ENCODE results near the gene SGMS1. TPM values are rescaled to one million over a fixed set of nuclear protein-coding genes. Genes with fewer than 3 reads are reported as not detected.
A peak's percentile ranks its signal among the peaks of the same experiment; 100 is the strongest.

The SGMS1 gene
- total RNA-seq, 2 experiments from 2014 or later: 24.8 to 25.2 TPM

DNA sequence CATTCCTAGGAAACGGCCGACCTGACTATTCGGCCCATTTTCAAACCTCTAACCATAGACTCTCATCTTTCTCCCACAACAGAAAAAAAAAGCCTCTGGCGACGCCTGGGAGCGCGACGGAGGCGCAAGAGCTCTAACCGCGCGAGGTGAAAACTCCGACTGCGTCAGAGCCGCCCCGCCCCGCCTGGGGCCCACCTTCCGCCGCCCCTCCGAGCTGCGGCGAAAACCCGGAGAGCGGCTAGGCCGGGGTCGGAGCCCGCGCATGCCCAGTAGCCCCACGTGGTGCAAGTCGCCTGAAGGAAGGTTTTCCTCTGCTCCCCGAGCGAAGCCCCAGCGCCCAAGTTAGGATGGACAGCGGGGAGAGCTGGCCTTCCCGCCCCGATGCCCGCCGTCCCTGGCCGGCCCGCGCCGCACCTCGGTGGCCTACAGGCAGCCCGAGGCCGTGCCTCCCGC is 683 bp upstream of the SGMS1 start:
- no peaks in the 10 kb centered on the region for H3K9me3 Mint-ChIP-seq
- TF ChIP-seq, protein P1, sequence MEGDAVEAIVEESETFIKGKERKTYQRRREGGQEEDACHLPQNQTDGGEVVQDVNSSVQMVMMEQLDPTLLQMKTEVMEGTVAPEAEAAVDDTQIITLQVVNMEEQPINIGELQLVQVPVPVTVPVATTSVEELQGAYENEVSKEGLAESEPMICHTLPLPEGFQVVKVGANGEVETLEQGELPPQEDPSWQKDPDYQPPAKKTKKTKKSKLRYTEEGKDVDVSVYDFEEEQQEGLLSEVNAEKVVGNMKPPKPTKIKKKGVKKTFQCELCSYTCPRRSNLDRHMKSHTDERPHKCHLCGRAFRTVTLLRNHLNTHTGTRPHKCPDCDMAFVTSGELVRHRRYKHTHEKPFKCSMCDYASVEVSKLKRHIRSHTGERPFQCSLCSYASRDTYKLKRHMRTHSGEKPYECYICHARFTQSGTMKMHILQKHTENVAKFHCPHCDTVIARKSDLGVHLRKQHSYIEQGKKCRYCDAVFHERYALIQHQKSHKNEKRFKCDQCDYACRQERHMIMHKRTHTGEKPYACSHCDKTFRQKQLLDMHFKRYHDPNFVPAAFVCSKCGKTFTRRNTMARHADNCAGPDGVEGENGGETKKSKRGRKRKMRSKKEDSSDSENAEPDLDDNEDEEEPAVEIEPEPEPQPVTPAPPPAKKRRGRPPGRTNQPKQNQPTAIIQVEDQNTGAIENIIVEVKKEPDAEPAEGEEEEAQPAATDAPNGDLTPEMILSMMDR (IDR thresholded peaks at IDR 0.05): no peak
- H3K4me3 ChIP-seq (ENCODE audit: low read length): peak overlapping the region; percentile 71
- peaks cover 28% of the 10 kb centered on the region for H3K36me3 Mint-ChIP-seq (ENCODE audit: low read depth)
- no peaks in the 10 kb centered on the region for H3K9me3 ChIP-seq (ENCODE audit: control insufficient read depth in 1 of 2, insufficient read depth in 1 of 2, low read length in 2 of 2)
- peak overlapping the region; percentile 98 for H3K27ac ChIP-seq (ENCODE audit: low read depth in 1 of 2, low read length in 2 of 2)
- H3K4me1 ChIP-seq (ENCODE audit: insufficient read depth, low read length): peaks cover 36% of the 10 kb centered on the region
- ChIA-PET CTCF (interaction anchor here (0.6 kb wide), 1 partner anchor 208 kb away, joined by 4 read pairs; no protein-coding TSS in a partner anchor), POLR2A (interaction anchor here (0.8 to 5.2 kb wide), 22 partner anchors 9 to 1086 kb away, joined by 3 to 100 read pairs (median 5); partner anchors contain the start of genes ASAH2B, CSTF2T, ERCC6 and PARG)
- intact Hi-C loops (cut with DNase I, micrococcal nuclease): loop anchor here (2.0 to 10.0 kb wide), 7 partner anchors 62 to 1090 kb away; partner anchors contain the start of genes CSTF2T (in 1 of the 2), ERCC6 (in 1 of the 2) and WASHC2A (in 1 of the 2)
- peaks cover 41% of the 10 kb centered on the region for H3K4me1 Mint-ChIP-seq (ENCODE audit: low read depth)
- peak overlapping the region; percentile 93 for H3K4me3 Mint-ChIP-seq
- peak overlapping the region; percentile 97 for H3K27ac Mint-ChIP-seq
- no peaks in the 10 kb centered on the region for H3K27me3 Mint-ChIP-seq
- ATAC-seq (ENCODE audit: poor library complexity) (peak; percentile 69), DNase-seq (peak; percentile 93 to 98 (median 96))
- H3K27me3 ChIP-seq (ENCODE audit: control insufficient read depth in 1 of 2, insufficient read depth in 2 of 2, low read length in 2 of 2): no peaks in the 10 kb centered on the region
- H3K36me3 ChIP-seq (ENCODE audit: insufficient read depth, low read length): no peaks in the 10 kb centered on the region

DNA sequence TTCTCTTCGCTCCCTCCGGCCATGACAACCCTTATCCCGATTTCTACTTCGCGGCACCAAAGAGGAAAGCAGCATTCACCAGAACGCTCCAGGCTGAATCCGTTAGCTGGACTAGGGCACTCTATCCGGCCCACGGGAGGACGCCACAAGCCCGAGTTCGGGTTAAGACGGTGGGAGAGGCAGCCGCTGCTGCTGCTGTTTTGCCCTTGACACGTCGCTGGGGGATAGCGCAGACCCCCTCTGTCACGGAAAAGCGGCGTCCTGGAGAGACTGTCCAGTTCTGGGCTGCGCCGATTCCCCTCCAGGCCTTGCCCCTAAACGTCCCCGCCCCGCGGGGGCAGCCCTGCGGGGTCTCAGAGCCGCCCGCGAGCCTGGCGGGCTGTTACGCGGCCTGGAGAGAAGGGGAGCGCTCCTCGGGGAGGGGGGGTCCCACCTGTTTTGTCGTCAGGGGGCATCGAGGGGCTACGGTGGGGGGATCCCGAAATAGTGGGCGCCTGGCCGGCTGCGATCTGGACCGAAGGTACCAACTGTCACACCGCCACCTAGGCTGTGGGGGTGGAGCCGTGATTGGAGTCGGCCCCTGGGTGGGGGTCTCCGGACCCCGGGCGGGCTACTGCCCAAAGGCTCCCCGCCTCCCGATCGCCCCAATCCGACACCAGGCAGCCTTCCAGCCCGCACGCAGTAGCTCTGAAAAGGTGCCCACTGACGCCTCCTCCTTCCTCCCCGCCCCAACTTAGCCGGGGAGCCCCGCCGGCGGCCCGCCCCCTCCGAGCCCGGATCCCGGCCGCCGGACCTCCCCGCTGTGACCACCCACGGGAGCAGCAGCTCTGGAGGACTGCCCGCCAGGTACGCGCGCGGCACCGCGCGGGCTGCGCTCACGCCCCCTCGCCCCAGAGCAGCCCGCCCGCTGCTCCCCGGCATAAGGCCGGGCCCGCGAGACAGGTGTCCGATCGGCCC is 772 bp downstream of the SGMS1 start:
- Mint-ChIP-seq H3K4me1 (ENCODE audit: low read depth) (peaks cover 56% of the 10 kb centered on the region), H3K27me3 (no peaks in the 10 kb centered on the region), H3K36me3 (ENCODE audit: low read depth) (peaks cover 28% of the 10 kb centered on the region), H3K27ac (peak overlapping the region; percentile 97), H3K9me3 (no peaks in the 10 kb centered on the region), H3K4me3 (peak overlapping the region; percentile 93)
- ATAC-seq (ENCODE audit: poor library complexity) (peak; percentile 2), DNase-seq (peak in 13 of 14 experiments; percentile 21 to 72 (median 36))
- POLR2A ChIA-PET: interaction anchor here (0.9 to 5.2 kb wide), 18 partner anchors 9 to 1077 kb away, joined by 3 to 100 read pairs (median 5); partner anchors contain the start of genes ASAH2B and CSTF2T
- no peaks in the 10 kb centered on the region for H3K36me3 ChIP-seq (ENCODE audit: insufficient read depth, low read length)
- H3K27ac ChIP-seq (ENCODE audit: low read depth in 1 of 2, low read length in 2 of 2): peak overlapping the region; percentile 88 to 98
- H3K4me3 ChIP-seq (ENCODE audit: low read length): peak overlapping the region; percentile 71
- intact Hi-C loops (cut with DNase I, micrococcal nuclease): loop anchor here (5.0 to 10.0 kb wide), 6 partner anchors 61 to 1088 kb away; partner anchors contain the start of genes CSTF2T (in 1 of the 2), ERCC6 (in 1 of the 2) and WASHC2A (in 1 of the 2)
- CTCF ChIA-PET: interaction anchor here (2.0 kb wide), 1 partner anchor 70 kb away, joined by 7 read pairs; no protein-coding TSS in a partner anchor
- TF ChIP-seq, protein P1 (IDR thresholded peaks at IDR 0.05): no peak
- H3K9me3 ChIP-seq (ENCODE audit: control insufficient read depth in 1 of 2, insufficient read depth in 1 of 2, low read length in 2 of 2): no peaks in the 10 kb centered on the region
- H3K27me3 ChIP-seq (ENCODE audit: control insufficient read depth in 1 of 2, insufficient read depth in 2 of 2, low read length in 2 of 2): no peaks in the 10 kb centered on the region
- H3K4me1 ChIP-seq (ENCODE audit: insufficient read depth, low read length): peaks cover 45% of the 10 kb centered on the region

Data from CD4-positive, alpha-beta T cell (primary cell).